CD4-positive, alpha-beta T cell treated with Interleukin-6 for 4 hours (primary cell): ENCODE measurements around the gene ANKLE2.

Experiments
- DNase-seq: peaks from one replicate; pipeline ENCODE4 v3.0.0-alpha.2; 2020; ENCODE audit warnings: mixed read lengths

The ANKLE2 gene

DNA sequence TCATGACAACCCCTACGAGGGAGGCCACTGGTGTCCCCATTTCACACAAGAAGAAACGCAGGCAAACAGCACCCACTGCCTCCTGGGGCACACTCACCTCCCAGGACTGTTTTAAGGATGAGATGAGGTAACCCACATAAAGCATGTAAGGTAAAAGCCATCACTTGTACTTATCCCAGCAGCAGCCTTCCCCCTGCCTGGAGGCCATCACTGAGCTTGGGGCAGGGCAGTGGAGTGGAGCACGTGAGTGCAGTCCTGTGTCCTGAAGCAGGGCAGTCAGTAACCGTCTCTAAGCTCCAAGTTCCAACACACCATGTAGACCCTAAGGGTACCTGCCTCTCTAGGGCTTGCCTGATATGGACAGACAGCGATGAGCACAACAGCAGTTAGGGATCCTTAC, 76.2 kb downstream of the ANKLE2 start:
- DNase-seq: no peak

DNA sequence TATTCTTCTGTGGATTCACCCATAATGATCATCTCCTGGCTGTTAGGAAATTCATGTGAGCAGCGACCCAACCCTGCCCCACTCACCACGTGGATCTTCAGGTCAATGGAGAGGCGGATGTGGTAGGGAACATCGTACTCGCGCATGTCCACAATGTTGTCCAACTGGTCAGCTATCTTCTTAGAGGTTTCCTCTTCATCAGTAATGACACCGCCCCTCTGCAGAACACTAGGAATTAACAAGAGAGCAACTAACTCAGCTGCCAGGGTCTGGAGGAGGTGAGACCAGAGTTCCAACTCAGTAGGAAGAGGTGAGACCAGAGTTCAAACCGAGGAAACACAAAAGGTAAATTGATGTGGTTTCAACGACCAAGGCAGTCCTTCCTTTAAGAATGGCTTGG, 84.1 kb downstream of the ANKLE2 start:
- no peak for DNase-seq

DNA sequence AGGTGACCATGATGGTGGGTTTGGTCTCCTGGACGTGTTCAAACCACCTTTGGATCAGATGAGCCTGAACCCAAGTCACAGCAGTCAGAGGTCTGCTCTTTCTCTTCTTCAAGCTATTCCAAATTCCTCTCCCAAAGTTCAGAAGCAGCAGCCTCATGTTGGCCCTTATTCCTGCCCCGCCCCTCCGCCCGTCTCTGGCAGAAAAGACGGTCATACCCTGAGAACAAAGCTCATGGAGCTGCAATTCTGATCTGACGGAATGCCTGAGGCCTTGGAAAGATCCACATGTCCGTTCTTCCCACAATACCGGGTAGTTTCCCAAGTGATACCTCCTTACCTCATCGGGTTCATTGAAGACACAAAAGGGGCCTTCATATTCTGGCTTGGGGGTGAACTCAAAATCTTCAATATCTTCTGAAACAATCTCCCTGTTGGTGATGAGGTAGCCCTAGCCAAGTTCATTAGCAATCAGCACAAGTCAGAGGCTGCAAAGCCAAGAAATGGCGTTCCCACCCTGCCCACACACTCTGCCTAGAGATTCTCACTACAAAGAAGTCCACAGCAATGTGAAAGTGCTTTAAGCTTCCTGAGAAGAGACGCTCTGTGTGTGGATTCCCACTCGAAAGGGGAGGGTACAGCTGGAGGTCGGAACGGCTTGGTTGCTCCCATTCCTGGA, 85.7 kb downstream of the ANKLE2 start:
- DNase-seq: no peak
